Upper lobe of left lung (tissue), 4 donors: Measurements from ENCODE around the gene PRR7.

Experiments used
- EP300 ChIP-seq, 4 donors: sonication (generic); formaldehyde crosslinking; IDR thresholded peaks; one replicate each; pipeline ENCODE4 v1.5.1; 2017; ENCODE audit warnings: antibody characterized with exemption in 4 of 4, control low read depth in 2 of 4
- POLR2A ChIP-seq, 4 donors: fragments of 450-650 bp; IDR thresholded peaks; one replicate each; pipeline ENCODE4 v1.5.1; 2016 to 2017; ENCODE audit warnings: antibody characterized with exemption in 4 of 4, mild to moderate bottlenecking in 2 of 4
- TF ChIP-seq, protein P1 (sequence below), 6 experiments: fragments of 450-650 bp in 4 of 6; fragments of 200-600 bp in 2 of 6; sonication (generic) in 2 of 6; IDR thresholded peaks; one replicate each; pipeline ENCODE4 v1.5.1; 2016 to 2019; ENCODE audit warnings: antibody characterized with exemption in 6 of 6

DNA sequence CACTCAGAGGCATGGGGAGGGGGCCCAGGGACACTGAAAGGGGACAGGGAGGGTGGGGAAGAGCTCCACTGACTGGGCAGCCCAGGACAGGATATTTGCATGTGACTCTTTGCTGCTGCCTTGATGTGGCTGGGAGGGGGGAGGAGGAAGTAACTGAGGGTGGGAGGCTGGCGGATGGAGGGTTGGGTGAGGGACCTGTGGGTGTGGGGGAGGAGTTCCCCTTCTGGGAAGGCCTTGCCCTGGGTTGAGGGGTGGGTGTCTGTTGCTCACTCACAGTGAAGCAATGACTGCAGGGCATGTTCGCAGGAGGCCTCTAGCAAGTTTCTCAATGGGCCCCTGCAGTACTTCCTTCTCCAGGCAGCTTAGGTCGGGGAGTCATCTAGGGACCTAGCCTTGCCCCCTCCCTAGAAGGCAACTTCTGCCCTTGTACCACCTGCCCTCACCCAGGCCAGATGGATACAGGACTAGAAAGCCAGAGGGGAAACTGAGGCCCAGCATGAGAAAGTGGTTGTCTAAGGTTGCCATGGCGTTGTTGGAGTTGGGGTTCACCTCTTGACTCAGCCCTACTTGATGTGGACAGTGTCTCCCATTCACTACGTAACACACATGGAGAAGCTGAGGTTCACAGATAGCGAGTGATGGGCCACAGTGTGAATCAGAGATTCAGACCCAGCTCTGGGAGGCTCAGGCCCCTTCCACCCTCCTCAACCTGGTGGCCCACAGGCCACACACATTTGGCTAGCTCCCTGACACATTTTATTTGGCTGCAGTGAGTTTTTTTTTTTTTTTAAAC lies 17.2 kb upstream of the PRR7 start:
- TF ChIP-seq, protein P1, sequence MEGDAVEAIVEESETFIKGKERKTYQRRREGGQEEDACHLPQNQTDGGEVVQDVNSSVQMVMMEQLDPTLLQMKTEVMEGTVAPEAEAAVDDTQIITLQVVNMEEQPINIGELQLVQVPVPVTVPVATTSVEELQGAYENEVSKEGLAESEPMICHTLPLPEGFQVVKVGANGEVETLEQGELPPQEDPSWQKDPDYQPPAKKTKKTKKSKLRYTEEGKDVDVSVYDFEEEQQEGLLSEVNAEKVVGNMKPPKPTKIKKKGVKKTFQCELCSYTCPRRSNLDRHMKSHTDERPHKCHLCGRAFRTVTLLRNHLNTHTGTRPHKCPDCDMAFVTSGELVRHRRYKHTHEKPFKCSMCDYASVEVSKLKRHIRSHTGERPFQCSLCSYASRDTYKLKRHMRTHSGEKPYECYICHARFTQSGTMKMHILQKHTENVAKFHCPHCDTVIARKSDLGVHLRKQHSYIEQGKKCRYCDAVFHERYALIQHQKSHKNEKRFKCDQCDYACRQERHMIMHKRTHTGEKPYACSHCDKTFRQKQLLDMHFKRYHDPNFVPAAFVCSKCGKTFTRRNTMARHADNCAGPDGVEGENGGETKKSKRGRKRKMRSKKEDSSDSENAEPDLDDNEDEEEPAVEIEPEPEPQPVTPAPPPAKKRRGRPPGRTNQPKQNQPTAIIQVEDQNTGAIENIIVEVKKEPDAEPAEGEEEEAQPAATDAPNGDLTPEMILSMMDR (IDR thresholded peaks at IDR 0.05), result no peak
- TF ChIP-seq EP300 (IDR thresholded peaks at IDR 0.05) (no peak), POLR2A (IDR thresholded peaks at IDR 0.05) (peak in 1 of 4 donors; percentile 21)
